ACC112 (cell line): ENCODE data around the gene METTL2B.

ENCODE experiments used
- H2AFZ ChIP-seq: fragments of 200-600 bp; sonication (generic); one replicate; pipeline ENCODE4 v1.6.0; 2017; ENCODE audit warnings: antibody characterized with exemption, low read length; ENCODE audit not compliant: unreplicated experiment
- H3K27ac ChIP-seq: fragments of 200-600 bp; sonication (generic); 2 replicates; pipeline ENCODE4 v1.5.1; 2014; ENCODE audit warnings: low read depth, mild to moderate bottlenecking, antibody characterized with exemption, low read length, moderate library complexity
- H3K27me3 ChIP-seq: fragments of 200-600 bp; sonication (generic); 2 replicates; pipeline ENCODE4 v1.6.1; 2014; ENCODE audit warnings: mild to moderate bottlenecking, antibody characterized with exemption, low read length, moderate library complexity, mixed read lengths; ENCODE audit not compliant: insufficient read depth
- H3K36me3 ChIP-seq: fragments of 200-600 bp; sonication (generic); 2 replicates; pipeline ENCODE4 v1.6.1; 2016; ENCODE audit warnings: mild to moderate bottlenecking, antibody characterized with exemption, low read length, moderate library complexity, mixed read lengths; ENCODE audit not compliant: insufficient read depth
- H3K4me1 ChIP-seq: fragments of 200-600 bp; sonication (generic); one replicate; pipeline ENCODE4 v1.6.1; 2016; ENCODE audit warnings: low read length, mixed read lengths; ENCODE audit not compliant: insufficient read depth, unreplicated experiment, control insufficient read depth
- H3K4me3 ChIP-seq: fragments of 200-600 bp; sonication (generic); 2 replicates; pipeline ENCODE4 v1.5.1; 2014; ENCODE audit warnings: mild to moderate bottlenecking, low read depth, low read length
- H3K79me2 ChIP-seq: fragments of 200-600 bp; sonication (generic); one replicate; pipeline ENCODE4 v1.6.0; 2016; ENCODE audit warnings: low read length; ENCODE audit not compliant: control insufficient read depth, unreplicated experiment, insufficient read depth

METTL2B gene

DNA sequence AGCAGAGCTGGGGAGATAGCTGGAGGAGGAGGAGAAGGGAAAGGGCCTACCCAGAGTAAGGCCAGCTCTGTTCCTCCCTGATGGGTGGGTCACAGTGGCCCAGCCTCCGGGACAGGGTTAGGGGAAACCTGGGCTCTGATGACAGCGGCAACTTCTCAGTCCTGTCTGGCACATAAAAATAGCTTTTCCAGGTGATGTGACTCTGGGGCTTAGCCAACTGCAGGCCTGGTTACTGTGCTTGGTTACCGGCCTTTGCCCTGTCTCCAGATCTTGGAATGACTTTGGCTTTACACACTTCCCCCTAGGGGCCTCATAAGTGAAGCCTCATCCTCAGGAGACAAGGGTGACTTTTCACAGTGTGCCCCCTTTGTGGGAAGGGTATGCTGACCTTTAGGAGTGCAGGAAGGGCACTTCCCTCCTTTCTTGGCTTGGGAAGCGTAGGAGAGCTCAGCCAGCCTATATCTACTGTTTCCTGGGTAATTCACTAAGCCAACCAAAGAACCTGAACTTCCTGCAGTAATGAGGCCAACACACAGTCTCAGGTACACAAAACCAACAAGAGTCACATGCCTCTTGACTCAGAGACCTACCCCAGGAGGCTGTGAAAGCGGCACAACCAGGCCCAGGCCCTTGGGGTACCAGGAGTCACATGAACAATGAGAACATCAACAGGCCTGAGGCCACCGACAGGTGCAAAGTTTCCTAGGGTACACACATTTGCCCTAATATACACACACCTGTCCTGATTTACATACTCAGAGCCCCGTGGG lies 32.5 kb upstream of the METTL2B start:
- H3K27ac ChIP-seq, result no peak overlapping the region
- no peak overlapping the region for H2AFZ ChIP-seq
- no peaks in the 10 kb centered on the region for H3K79me2 ChIP-seq

DNA sequence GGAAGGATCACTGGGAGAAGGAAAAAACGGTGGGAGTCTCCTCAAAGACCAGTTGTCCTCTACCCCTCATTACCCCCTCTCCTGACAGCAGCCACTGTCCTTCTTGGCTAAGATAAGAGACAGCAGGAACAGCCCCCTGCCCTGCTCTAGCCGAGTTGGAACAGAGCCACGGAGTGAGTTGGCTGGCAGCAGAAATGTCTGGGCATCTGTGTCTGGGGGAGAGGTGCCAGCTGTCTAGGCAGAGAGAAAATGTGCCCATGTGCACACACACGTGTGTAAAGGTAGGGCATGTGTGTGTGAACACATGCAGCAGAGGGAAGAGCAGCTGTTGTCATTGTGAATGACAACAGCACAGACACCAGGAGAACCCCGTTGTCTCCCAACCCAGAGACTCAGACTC lies 30.2 kb upstream of the METTL2B start:
- Histone ChIP-seq H3K4me3 (no peak overlapping the region), H2AFZ (no peak overlapping the region), H3K27me3 (no peaks in the 10 kb centered on the region), H3K79me2 (no peaks in the 10 kb centered on the region), H3K36me3 (no peaks in the 10 kb centered on the region), H3K4me1 (no peaks in the 10 kb centered on the region), H3K27ac (no peak overlapping the region)

More for the DNA sequence above, 32.5 kb upstream of the METTL2B start:
- no peaks in the 10 kb centered on the region for H3K27me3 ChIP-seq
- no peaks in the 10 kb centered on the region for H3K36me3 ChIP-seq
- no peaks in the 10 kb centered on the region for H3K4me1 ChIP-seq
- no peak overlapping the region for H3K4me3 ChIP-seq

DNA sequence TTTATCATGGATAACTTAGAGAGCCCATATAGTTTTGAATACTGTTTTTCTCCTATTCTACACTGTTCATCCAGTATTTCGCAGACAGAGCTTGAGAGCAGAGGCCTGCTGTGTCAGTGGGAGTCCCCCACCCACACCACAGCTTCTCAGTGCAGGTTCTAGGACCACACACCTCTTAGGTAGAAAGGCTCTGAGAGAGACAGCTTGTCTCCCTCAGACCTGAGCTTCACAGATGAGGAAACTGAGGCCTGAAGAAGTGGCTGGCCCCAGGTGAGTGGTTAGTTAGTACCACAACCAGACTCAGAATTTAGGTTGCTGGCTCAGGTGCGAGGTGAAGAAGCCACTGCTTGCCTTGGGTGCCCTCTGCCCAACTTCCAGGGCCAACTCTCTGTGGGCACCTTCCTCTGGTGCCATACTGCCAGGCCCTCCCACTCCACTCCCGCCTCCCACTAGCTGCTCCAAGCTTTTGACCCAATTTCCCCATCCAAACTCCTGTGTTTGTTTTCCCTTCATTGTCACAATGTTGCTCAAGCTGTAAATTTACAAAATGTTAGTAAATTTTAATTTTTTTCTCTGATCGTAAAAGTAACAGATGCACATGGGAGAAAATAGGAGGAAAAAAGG lies 28.5 kb upstream of the METTL2B start:
- H3K36me3 ChIP-seq, result no peaks in the 10 kb centered on the region
- H3K27ac ChIP-seq, result no peak overlapping the region
- no peaks in the 10 kb centered on the region for H3K27me3 ChIP-seq
- H2AFZ ChIP-seq, result no peak overlapping the region
- no peaks in the 10 kb centered on the region for H3K79me2 ChIP-seq
- no peaks in the 10 kb centered on the region for H3K4me1 ChIP-seq
- H3K4me3 ChIP-seq, result no peak overlapping the region

DNA sequence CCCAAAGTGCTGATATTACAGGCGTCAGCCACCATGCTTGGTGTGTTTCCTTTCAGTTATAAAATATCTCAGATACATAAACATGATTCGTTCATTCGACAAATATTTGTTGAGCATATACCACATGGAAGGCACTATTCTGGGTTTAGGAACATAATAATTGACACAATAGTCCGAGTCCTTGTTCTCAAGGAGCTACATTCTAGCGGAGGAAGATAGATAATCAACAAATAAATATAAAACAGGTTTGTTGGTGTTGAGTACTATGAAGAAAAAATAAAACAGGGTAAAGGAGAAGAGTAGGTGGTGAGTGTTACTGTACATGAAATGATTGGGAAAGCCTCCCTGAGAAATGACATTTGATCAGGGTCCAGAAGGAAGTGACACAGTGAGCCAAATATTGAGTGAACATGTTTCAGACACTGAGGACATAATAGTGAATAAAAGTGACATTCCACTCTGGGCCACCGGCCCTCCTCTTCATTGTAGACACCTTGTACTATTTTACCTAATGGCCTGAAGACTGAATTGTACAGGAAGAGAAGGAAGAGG lies 27.7 kb upstream of the METTL2B start:
- Histone ChIP-seq H3K36me3 (no peaks in the 10 kb centered on the region), H3K27ac (no peak overlapping the region), H3K4me1 (peaks cover 3% of the 10 kb centered on the region), H3K79me2 (no peaks in the 10 kb centered on the region), H3K4me3 (no peak overlapping the region), H2AFZ (no peak overlapping the region), H3K27me3 (no peaks in the 10 kb centered on the region)

DNA sequence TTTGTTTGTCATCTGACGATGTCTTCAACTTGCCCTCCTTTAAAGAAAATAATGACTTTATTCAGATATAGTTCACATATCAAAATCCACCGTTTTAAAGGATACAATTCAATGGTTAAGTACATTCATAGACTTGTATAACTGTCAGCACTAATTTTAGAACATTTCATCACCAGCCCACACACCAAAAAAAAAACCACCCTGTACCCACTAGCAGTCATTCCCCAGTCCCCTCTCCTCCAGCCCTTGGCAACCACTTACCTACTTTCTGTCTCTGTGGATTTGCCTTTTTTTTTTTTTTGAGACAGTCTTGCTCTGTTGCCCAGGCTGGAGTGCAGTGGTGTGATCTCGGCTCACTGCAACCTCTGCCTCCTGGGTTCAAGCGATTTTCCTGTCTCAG lies 26.1 kb upstream of the METTL2B start:
- no peaks in the 10 kb centered on the region for H3K36me3 ChIP-seq
- no peak overlapping the region for H3K4me3 ChIP-seq
- H3K27ac ChIP-seq, result no peak overlapping the region
- no peaks in the 10 kb centered on the region for H3K27me3 ChIP-seq
- H3K4me1 ChIP-seq, result peaks cover 19% of the 10 kb centered on the region
- no peaks in the 10 kb centered on the region for H3K79me2 ChIP-seq
- no peak overlapping the region for H2AFZ ChIP-seq

DNA sequence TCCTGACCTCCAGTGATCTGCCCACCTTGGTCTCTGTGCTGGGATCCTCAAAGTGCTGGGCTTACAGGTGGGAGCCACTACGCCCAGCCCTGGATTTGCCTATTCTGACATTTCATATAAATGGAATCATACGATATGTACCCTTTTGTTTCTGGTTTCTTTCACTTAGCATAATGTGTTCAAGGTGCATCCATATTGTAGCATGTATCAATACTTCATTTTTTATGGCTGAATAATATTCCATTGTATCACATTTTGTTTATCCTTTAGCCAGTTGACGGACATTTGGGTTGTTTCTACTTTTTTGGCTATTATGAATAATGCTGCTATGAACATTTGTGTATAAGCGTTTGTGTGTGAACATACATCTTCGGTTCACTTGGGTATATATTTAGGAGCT lies 25.6 kb upstream of the METTL2B start:
- H3K4me1 ChIP-seq, result peaks cover 19% of the 10 kb centered on the region
- no peak overlapping the region for H3K27ac ChIP-seq
- H2AFZ ChIP-seq, result no peak overlapping the region
- H3K36me3 ChIP-seq, result no peaks in the 10 kb centered on the region
- peaks cover 2% of the 10 kb centered on the region for H3K79me2 ChIP-seq
- H3K4me3 ChIP-seq, result no peak overlapping the region
- no peaks in the 10 kb centered on the region for H3K27me3 ChIP-seq

DNA sequence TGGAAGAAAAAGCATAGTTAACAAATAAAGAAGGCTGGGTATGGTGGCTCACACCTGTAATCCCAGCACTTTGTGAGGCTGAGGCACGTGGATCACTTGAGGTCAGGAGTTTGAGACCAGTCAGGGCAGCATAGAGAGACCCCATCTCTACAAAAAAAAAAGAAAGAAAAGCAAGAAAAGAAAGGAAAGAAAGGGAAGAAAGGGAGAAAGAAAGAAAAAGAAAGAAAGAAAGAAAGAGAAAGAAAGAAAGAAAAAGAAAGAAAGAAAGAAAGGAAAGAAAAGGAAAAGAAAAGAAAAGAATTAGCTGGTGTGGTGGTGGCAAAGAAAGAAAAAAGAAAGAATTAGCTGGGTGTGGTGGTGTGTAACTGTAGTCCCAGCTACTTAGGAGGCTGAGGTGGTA lies 24.0 kb upstream of the METTL2B start:
- H3K27me3 ChIP-seq, result no peaks in the 10 kb centered on the region
- H3K4me1 ChIP-seq, result peaks cover 26% of the 10 kb centered on the region
- H3K36me3 ChIP-seq, result peaks cover 7% of the 10 kb centered on the region; the same call in 1 of the 2 replicates
- H3K27ac ChIP-seq, result no peak overlapping the region
- no peak overlapping the region for H3K4me3 ChIP-seq
- no peak overlapping the region for H2AFZ ChIP-seq
- H3K79me2 ChIP-seq, result peaks cover 18% of the 10 kb centered on the region

DNA sequence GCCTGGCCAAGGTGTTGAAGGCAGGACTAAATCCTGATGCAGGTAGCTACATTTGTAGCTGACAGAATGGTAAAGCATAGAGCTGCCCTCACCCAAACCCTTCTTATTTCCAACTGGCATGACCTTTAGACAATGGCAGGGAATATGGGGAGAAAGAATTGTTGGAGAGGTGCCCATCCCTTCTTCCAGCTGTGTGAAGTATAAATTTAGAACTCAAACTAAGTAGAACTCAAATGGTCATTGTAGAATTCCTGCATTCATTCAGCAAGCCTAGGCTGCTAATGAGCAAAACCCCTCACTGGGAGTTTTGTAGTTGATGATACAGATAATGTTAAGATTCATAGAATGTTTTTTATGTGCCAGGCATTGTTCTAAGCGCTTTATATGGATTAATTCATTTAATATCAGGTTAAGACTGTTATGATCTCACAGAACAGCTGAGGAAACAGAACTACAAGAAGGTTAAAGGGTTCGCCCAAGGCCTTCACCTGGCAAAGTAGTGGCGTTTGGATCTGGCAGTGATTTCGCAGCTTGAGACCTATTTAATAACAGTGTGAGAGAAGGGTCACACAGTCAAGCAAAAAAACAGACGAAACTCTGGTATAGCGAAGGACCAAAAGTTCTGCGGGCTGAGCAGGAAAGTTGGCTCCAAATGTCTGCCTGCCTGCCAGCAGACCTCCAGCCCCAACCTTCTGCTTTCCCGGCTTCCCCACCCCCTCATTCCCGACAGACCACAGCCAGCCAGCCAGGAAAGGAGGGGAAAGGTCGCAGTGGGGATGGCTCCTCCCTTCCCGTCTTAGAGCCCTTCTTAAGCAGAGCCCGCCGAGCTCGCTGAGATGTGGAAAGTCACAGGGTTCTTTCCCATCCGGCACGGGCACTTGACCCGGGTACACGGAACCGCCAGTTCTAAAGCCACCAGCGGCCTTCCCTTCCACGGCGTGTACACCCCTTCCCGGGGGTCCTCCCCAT lies 22.4 kb upstream of the METTL2B start:
- H2AFZ ChIP-seq, result peak overlapping the region; percentile 97
- H3K79me2 ChIP-seq, result peaks cover 34% of the 10 kb centered on the region
- peaks cover 7% of the 10 kb centered on the region; the same call in 1 of the 2 replicates for H3K36me3 ChIP-seq
- peaks cover 40% of the 10 kb centered on the region for H3K4me1 ChIP-seq
- peak overlapping the region; percentile 100 for H3K4me3 ChIP-seq
- peak overlapping the region; percentile 93 for H3K27ac ChIP-seq
- no peaks in the 10 kb centered on the region for H3K27me3 ChIP-seq

DNA sequence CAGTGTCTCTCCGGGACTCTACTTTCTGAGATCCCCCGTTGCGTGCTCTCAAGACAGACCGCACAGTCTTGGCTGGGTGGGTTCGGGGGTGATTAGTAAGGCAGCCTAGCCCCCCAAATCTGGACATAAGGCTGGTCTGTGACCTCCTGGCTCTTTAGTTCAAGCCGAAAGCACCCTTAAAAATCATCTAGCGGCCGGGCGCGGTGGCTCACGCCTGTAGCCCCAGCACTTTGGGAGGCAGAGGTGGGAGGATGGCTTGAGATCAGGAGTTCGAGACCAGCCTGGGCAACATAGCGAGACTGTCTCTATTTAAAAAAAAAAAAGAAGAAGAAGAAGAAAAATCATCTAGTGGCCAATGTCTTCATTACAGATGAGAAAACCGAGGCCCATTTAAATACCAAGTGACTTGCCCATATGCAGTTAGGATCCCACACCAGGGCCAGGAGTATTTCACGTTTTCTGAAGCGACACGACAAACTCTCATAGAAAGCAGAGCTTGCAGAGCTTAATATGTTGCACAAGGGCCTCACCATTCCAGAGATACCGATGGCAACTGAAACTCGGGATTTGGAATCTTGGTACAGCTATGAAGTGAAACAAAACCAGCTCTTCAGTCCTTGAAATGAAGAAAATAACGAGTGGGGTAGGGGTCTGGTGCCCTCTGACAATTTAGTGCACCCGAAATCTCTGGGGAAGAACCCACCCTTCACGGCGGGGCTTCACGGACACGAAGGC lies 21.6 kb upstream of the METTL2B start:
- Histone ChIP-seq H3K27ac (peak overlapping the region; percentile 93), H3K79me2 (peaks cover 42% of the 10 kb centered on the region), H2AFZ (peak overlapping the region; percentile 97), H3K27me3 (no peaks in the 10 kb centered on the region), H3K4me3 (peak overlapping the region; percentile 100), H3K4me1 (peaks cover 40% of the 10 kb centered on the region), H3K36me3 (peaks cover 7% of the 10 kb centered on the region; the same call in 1 of the 2 replicates)
